HG03060 (cell line): ENCODE measurements around the gene HNRNPU.
"Not testable (repeated sequence)": the region's sequence is repeated elsewhere in the genome, so short reads cannot be mapped to it uniquely, and the experiment has no call there.

Source experiments
- ATAC-seq: cut with Tn5 transposase; IDR thresholded peaks from one replicate; pipeline ENCODE4 v1.9.1; 2021; ENCODE audit warnings: low read depth, moderate number of reproducible peaks; ENCODE audit not compliant: unreplicated experiment

Gene HNRNPU

DNA sequence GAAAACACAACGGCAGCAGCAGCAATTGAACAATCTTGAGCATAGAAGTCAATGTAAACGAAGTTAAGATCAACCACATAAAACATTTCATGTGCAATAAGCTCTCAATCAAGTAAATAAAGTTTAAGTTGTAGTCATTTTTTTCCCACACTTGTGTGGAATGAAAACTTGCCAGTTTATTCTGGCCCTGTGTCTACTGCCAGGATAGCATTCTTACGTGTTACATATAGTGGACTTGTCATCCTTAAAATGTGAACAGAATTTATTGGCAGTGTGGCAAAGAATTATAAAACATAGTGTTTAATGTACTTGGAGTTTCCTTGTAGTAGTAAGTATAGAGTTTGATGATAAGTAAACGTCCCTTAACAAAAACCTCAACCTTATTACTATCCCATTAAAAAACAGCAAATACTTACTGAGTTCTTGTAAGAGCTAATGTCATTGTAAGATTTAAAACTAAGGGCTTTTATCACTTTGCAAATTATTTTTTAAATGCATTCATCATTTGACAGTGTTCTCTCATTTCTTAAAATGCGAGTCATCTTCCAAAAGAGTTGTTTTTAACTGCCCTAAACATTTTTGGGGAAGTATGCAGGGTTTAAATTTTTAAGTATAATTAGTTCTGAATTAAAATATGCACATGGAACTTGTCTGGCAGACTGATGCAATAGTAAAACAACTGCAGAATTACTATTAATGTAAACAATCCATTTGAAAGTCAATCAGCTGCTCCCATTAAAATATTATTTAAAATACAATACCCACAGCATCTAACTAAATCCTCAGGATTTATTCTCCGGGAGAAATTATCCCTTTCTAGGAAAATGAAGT is 21.0 kb downstream of the HNRNPU start:
- ATAC-seq = no peak

DNA sequence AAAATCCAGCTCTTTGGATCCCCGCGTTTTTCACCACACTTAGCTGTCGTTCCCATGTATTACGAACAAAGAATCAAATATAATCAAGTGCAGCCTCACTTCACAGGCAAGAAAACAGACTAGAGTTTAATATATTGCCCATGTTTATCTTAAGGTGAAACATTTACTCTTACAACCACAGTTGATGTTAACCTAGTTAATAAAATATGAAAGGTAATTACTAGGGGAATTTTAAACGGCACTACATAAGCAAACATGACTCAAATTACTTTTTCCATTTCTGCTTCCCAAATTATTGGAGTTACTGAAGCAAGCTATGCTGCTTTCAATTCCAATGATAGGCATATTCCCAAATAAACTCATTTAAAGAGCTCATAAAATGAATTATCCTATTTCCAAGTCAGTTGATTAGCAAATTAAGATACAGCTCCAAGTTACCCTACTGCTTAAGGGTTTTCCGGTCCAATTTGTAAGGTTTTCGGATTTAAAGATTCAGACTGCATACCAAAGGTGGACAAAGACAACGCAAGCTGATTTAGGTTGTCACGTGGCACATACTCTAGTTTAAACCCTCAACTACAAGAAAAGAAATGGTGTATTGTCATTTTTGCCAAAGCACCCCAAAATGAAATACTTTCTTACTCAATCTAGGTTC is 22.9 kb downstream of the HNRNPU start:
- no peak for ATAC-seq

DNA sequence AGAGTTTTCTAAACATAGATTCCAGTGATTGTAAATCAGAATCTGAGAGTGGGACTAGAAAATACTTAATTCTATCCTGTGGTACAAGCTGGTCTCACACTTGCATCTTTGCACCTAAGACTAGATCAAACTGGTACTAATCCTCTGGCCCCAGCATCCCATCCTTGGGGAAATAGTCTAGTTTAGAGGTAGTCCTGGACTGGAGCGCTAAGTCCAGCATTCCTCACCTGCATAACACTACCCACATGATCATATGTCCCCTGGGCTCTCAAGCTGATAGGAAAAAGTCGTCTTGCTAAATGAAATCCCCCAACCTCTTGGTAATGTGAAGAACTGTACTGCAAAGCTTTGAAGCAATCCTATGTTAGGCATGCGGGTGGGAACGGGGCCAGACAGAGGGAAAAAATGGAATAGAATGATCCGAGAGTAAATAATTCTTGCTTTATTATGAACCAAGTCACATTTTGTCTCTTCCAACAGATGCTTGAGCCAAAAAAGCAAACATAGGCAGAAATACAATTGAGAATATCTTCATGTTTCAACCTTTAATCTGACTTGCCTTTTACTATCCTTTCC is 24.0 kb downstream of the HNRNPU start:
- ATAC-seq = no peak

GRCh38 chr1:244839656-244840055 is 24.7 kb downstream of the HNRNPU start:
- ATAC-seq = no peak

- ATAC-seq = no peak
Measured at GRCh38 chr1:244837597-244838258, 26.6 kb downstream of the HNRNPU start.

DNA sequence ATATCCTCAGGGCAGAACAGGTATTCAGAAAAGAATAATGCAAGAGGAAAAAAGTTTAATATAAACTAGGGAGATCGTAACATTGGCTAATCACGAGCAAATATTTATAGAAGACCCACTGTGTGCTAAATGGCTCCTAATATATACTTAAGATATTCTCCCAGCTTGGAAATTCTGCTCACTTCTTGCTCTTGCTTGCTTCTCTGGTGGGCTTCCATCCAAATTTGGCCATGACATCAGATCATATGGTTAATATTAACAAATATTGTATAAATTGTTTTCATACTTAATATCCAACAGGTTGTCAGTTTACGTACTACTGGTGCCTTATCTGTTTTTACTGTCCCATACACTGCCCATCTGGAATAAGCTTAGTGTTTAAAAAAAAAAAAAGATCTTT is 27.8 kb downstream of the HNRNPU start:
- no peak for ATAC-seq

DNA sequence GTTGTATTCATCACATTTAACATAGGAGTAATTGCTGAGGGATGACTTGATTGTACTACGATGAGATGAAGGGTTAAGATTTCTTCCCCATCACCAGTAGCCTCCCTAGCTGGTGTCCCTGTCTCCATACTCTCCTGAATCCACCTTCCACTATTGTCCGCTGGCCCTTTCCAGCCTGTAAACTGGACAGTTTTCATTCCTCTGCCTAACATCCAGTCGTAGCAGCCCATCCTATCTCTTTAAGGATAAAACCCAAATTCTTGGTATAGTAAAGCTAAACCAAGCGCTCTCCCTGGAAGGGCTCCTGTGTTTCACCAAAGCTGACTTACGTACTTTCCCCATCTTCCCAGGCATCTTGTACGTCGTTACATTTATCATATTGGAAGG is 28.2 kb downstream of the HNRNPU start:
- ATAC-seq = no peak

- ATAC-seq = peak; percentile 33
Measured at GRCh38 chr1:244835276-244836134, 28.8 kb downstream of the HNRNPU start, which contains the start of gene COX20. COX20 (plus strand) TSS chr1:244835658; CDS start chr1:244835715, 57 bp downstream.

GRCh38 chr1:244834543-244835275 is 29.6 kb downstream of the HNRNPU start:
- ATAC-seq = peak; percentile 37

GRCh38 chr1:244833734-244834542 is 30.4 kb downstream of the HNRNPU start:
- peak; percentile 12 for ATAC-seq

GRCh38 chr1:244833260-244833659 is 31.1 kb downstream of the HNRNPU start:
- ATAC-seq = not testable (repeated sequence)

DNA sequence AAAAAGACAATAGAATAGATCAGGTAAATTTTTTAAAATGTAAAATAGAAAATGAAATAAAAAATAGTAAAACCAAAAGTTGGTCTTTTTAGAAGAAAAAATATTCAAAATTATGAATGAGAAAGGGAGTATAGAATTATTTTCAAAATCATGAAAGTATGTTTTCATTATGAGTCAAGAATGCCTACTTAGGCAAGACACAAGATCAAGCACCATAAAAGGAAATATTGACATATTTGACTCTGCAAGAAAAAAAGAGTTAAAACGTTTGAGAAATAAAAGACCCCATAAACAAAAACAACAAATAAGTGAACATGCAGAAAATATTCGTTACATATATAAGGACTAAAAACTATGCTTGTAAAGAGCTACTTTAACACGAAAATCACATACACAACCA is 33.7 kb downstream of the HNRNPU start:
- no peak for ATAC-seq

DNA sequence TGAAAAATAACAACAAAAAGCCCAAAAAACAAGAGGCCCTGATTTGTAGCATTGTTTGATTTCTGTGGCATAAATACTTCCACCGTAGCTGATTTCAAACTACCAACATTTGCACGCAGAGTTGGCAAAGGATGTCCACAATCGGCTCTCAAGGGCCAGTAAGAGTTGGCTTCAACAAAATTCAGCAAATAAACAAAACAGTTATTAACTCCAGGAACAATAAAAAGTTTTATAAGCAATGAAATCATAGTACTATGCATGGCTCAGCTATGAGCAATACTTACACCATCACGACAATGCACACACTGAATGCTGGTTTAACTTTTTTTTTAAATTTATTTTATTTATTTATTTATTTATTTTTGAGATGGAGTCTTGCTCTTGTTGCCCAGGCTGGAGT is 37.6 kb downstream of the HNRNPU start:
- no peak for ATAC-seq

DNA sequence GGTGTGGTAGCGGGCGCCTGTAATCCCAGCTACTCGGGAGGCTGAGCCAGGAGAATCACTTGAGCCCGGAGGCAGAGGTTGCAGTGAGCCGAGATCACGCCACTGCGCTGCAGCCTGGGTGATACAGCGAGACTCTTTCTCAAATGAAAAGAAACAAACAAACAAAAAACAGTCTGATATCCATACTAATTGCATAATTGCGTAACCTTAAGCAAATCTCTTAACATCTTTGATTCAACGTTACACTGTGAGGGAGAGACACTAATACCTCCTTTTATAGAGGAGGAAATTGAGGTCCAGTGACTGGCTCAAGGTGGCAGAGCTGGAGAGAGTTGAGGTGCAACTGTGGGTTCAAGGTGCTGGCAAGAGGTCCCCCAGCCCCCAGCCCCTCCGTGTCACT is 41.5 kb downstream of the HNRNPU start:
- ATAC-seq = no peak

DNA sequence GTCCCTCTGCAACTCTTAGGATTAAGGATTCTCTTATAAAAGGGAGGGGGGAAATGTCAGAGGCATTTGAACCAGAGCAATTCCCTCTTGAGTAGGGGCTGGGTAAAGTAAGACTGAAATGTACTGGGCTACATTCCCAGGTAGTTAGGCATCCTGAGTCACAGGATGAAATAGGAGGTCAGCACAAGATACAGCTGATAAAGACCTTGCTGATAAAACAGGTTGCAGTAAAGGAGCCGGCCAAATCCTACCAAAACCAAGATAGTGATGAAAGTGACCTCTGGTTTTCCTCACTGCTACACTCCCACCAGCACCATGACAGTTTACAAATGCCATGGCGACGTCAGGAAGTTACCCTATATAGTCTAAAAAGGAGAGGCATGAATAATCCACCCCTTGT is 43.2 kb downstream of the HNRNPU start:
- no peak for ATAC-seq

GRCh38 chr1:244820131-244820530 is 44.2 kb downstream of the HNRNPU start:
- no peak for ATAC-seq

DNA sequence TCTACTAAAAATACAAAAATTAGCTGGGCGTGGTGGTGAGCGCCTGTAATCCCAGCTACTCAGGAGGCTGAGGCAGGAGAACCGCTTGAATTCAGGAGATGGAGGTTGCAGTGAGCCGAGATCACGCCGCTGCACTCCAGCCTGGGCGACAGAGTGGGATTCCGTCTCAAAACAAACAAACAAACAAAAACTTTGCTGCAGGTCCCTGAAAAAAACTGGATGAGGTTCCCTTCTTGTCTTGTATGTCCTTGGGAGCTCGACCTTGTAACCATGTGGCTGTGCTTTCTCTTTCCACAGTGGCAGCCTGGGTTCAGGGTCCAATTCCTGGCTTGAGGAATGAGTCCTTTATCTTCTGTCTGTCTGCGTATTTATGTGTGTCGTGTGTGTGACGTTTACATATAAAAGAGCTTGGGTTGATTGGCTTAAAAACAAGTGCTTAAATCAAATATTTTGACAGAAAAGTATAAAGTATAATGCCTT is 46.9 kb downstream of the HNRNPU start:
- no peak for ATAC-seq

DNA sequence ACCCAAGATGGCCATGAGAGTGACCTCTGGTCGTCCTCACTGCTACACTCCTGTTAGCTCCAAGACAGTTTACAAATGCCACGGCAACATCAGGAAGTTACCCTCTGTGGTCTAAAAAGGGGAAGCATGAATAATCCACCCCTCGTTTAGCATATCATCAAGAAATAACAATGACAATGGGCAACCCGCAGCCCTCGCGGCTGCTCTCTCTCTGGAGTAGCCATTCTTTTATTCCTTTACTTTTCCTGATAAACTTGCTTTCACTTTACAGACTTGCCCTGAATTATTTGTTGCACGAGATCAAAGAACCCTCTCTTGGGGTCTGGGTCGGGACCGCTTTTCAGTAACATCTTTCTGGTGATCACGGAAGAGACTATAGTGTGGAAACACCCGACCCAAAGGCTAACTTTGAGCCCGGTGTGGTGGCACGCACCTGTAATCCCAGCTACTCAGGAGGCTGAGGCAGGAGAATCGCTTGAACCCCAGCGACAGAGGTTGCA is 48.7 kb downstream of the HNRNPU start:
- ATAC-seq = no peak
